HL-60 (cell line): ENCODE data around the gene ASCL5.

Experiments
- POLR2AphosphoS5 ChIP-seq: IDR thresholded peaks from 2 replicates; pipeline ENCODE4 v1.6.1; 2012; ENCODE audit warnings: low read depth
- REST ChIP-seq: IDR thresholded peaks from 2 replicates; pipeline ENCODE4 v1.6.1; 2012; ENCODE audit warnings: low read depth; ENCODE audit not compliant: insufficient replicate concordance
- TF ChIP-seq, protein P1 (sequence below): IDR thresholded peaks from one replicate; pipeline ENCODE4 v1.5.1; 2011; ENCODE audit warnings: low read length, control low read depth, inconsistent platforms; ENCODE audit not compliant: insufficient read depth

DNA sequence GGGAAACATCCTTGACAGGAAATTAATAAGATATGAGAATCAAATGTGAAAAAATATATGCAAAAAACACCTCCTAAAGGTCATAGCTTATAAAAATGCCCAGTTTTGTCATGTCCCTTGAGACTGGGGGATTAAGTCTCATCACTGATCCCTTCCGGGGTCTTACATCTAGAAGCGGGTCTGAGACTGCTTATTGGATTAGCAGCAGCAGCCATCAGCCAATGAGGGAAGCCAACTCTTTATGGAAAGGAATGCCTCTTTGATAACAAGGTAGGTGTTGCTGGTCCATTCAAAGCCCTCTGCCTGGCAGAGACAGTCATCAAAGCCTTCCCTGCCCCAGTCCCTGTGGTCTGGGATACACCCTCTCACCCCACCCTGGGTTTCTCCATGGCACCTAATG, 10.9 kb downstream of the ASCL5 start:
- TF ChIP-seq, protein P1, sequence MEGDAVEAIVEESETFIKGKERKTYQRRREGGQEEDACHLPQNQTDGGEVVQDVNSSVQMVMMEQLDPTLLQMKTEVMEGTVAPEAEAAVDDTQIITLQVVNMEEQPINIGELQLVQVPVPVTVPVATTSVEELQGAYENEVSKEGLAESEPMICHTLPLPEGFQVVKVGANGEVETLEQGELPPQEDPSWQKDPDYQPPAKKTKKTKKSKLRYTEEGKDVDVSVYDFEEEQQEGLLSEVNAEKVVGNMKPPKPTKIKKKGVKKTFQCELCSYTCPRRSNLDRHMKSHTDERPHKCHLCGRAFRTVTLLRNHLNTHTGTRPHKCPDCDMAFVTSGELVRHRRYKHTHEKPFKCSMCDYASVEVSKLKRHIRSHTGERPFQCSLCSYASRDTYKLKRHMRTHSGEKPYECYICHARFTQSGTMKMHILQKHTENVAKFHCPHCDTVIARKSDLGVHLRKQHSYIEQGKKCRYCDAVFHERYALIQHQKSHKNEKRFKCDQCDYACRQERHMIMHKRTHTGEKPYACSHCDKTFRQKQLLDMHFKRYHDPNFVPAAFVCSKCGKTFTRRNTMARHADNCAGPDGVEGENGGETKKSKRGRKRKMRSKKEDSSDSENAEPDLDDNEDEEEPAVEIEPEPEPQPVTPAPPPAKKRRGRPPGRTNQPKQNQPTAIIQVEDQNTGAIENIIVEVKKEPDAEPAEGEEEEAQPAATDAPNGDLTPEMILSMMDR: no peak
- TF ChIP-seq REST (no peak), POLR2AphosphoS5 (no peak)
